Ishikawa (cell line): ENCODE results near the gene CENPT.

Source experiments
- CEBPB ChIP-seq: IDR thresholded peaks from 2 replicates; pipeline ENCODE4 v1.6.1; 2012
- CREB1 ChIP-seq: IDR thresholded peaks from 2 replicates; pipeline ENCODE4 v1.6.1; 2012; ENCODE audit warnings: low read depth
- EGR1 ChIP-seq: IDR thresholded peaks from 2 replicates; pipeline ENCODE4 v1.6.1; 2012
- EP300 ChIP-seq: IDR thresholded peaks from 2 replicates; pipeline ENCODE4 v1.6.1; 2012; ENCODE audit warnings: borderline replicate concordance
- FOXM1 ChIP-seq: IDR thresholded peaks from 2 replicates; pipeline ENCODE4 v1.6.1; 2012; ENCODE audit warnings: low read depth, borderline replicate concordance
- NFIC ChIP-seq: IDR thresholded peaks from 2 replicates; pipeline ENCODE4 v1.6.1; 2012
- RAD21 ChIP-seq: IDR thresholded peaks from 2 replicates; pipeline ENCODE4 v1.6.1; 2012; ENCODE audit warnings: low read depth
- TAF1 ChIP-seq: IDR thresholded peaks from 2 replicates; pipeline ENCODE4 v1.6.1; 2012; ENCODE audit warnings: low read depth, mild to moderate bottlenecking
- TCF12 ChIP-seq: IDR thresholded peaks from 2 replicates; pipeline ENCODE4 v1.6.1; 2012; ENCODE audit warnings: low read depth
- TEAD4 ChIP-seq: IDR thresholded peaks from 2 replicates; pipeline ENCODE4 v1.6.1; 2012
- YY1 ChIP-seq: IDR thresholded peaks from 2 replicates; pipeline ENCODE4 v1.6.1; 2012; ENCODE audit warnings: low read depth
- ZBTB7A ChIP-seq: IDR thresholded peaks from 2 replicates; pipeline ENCODE4 v1.6.1; 2012; ENCODE audit warnings: low read depth
- TF ChIP-seq, protein P1 (sequence below): IDR thresholded peaks from 2 replicates; pipeline ENCODE4 v1.6.1; 2012
- TF ChIP-seq, protein P2 (sequence below): IDR thresholded peaks from 2 replicates; pipeline ENCODE4 v1.6.1; 2012
- TF ChIP-seq, protein P3 (sequence below): IDR thresholded peaks from 2 replicates; pipeline ENCODE4 v1.6.1; 2012; ENCODE audit warnings: low read depth, mild to moderate bottlenecking

Gene CENPT

DNA sequence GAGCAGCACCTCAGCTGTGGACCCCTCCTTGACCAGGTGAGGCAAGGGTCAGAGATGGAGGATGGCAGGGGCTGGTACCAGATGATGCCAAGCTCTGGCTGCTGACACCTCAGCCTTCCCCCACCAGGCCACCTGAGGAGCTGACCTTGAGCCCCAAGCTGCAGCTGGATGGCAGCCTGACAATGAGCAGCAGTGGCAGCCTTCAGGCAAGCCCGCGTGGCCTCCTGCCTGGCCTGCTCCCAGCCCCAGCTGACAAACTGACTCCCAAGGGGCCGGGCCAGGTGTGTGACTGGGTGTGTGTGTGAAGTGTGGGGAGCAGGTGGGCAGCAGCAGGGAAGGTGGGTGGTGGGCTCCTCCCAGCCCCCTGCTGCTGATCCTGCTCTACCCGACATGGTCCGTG lies 32.4 kb upstream of the CENPT start:
- TF ChIP-seq, protein P1, sequence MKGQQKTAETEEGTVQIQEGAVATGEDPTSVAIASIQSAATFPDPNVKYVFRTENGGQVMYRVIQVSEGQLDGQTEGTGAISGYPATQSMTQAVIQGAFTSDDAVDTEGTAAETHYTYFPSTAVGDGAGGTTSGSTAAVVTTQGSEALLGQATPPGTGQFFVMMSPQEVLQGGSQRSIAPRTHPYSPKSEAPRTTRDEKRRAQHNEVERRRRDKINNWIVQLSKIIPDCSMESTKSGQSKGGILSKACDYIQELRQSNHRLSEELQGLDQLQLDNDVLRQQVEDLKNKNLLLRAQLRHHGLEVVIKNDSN = no peak
- TF ChIP-seq TEAD4 = no peak

DNA sequence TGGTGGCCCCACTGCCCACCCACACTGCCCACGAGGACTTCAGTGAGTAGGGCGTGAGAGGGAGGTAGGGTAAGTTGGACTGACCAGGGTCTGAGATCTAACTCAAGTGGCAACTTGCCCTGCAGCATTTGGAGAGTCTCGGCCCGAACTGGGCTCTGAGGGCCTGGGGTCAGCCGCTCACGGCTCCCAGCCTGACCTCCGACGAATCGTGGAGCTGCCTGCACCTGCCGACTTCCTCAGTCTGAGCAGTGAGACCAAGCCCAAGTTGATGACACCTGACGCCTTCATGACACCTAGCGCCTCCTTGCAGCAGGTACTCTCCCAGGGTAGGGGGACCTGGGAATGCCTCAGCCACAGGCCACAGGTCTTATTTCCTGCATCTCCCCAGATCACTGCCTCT lies 32.0 kb upstream of the CENPT start:
- TF ChIP-seq, protein P2, sequence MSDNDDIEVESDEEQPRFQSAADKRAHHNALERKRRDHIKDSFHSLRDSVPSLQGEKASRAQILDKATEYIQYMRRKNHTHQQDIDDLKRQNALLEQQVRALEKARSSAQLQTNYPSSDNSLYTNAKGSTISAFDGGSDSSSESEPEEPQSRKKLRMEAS = no peak
- no peak for TF ChIP-seq CREB1
- TF ChIP-seq EGR1 = no peak
- TF ChIP-seq, protein P1 = no peak
- TF ChIP-seq CEBPB = no peak
- TF ChIP-seq, protein P3, sequence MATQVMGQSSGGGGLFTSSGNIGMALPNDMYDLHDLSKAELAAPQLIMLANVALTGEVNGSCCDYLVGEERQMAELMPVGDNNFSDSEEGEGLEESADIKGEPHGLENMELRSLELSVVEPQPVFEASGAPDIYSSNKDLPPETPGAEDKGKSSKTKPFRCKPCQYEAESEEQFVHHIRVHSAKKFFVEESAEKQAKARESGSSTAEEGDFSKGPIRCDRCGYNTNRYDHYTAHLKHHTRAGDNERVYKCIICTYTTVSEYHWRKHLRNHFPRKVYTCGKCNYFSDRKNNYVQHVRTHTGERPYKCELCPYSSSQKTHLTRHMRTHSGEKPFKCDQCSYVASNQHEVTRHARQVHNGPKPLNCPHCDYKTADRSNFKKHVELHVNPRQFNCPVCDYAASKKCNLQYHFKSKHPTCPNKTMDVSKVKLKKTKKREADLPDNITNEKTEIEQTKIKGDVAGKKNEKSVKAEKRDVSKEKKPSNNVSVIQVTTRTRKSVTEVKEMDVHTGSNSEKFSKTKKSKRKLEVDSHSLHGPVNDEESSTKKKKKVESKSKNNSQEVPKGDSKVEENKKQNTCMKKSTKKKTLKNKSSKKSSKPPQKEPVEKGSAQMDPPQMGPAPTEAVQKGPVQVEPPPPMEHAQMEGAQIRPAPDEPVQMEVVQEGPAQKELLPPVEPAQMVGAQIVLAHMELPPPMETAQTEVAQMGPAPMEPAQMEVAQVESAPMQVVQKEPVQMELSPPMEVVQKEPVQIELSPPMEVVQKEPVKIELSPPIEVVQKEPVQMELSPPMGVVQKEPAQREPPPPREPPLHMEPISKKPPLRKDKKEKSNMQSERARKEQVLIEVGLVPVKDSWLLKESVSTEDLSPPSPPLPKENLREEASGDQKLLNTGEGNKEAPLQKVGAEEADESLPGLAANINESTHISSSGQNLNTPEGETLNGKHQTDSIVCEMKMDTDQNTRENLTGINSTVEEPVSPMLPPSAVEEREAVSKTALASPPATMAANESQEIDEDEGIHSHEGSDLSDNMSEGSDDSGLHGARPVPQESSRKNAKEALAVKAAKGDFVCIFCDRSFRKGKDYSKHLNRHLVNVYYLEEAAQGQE = no peak
- TF ChIP-seq FOXM1 = no peak
- no peak for TF ChIP-seq EP300
- no peak for TF ChIP-seq TAF1
- TF ChIP-seq TEAD4 = no peak
- no peak for TF ChIP-seq NFIC
- no peak for TF ChIP-seq RAD21
- TF ChIP-seq TCF12 = no peak
- TF ChIP-seq ZBTB7A = no peak

DNA sequence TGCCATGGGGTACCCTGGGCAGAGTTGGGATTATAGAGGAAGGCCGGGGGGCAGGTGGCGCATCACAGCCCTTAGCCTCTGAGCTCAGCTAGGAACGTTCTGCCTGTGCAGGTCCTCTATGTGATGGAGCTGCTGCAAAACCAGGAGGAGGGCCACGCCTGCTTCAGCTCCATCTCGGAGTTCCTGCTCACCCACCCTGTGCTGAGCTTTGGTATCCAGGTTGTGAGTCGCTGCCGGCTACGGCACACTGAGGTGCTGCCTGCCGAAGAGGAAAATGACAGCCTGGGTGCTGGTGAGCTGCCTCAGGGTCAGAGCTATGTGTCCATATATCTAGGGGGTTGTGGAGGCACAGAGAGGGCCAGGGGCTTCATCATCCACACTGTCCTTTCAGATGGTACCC lies 31.4 kb upstream of the CENPT start:
- TF ChIP-seq ZBTB7A = no peak
- no peak for TF ChIP-seq FOXM1
- TF ChIP-seq CEBPB = no peak
- no peak for TF ChIP-seq TEAD4

DNA sequence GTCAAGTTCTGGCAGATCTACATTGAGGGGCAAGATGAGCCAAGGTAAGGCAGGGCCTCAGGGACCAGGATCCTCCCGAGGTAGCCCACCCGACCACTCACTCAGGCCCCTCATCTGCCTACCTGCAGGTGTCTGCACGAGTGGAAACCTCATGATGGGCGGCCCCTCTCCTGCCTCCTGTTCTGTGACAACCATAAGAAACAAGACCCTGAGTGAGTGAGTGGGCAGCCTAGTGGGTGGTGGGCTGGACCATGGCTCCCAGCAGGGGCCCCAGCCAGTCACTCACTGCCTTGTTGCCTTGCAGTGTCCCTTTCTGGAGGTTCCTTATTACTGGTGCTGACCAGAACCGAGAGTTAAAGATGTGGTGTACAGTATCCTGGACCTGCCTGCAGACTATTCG lies 30.7 kb upstream of the CENPT start:
- no peak for TF ChIP-seq CEBPB
- no peak for TF ChIP-seq RAD21
- TF ChIP-seq TEAD4 = no peak
- TF ChIP-seq CREB1 = no peak
- TF ChIP-seq, protein P3 = no peak
- TF ChIP-seq, protein P2 = no peak
- TF ChIP-seq EGR1 = no peak
- TF ChIP-seq TAF1 = no peak
- TF ChIP-seq ZBTB7A = no peak
- TF ChIP-seq NFIC = no peak
- TF ChIP-seq YY1 = no peak
- TF ChIP-seq EP300 = no peak
- no peak for TF ChIP-seq TCF12

DNA sequence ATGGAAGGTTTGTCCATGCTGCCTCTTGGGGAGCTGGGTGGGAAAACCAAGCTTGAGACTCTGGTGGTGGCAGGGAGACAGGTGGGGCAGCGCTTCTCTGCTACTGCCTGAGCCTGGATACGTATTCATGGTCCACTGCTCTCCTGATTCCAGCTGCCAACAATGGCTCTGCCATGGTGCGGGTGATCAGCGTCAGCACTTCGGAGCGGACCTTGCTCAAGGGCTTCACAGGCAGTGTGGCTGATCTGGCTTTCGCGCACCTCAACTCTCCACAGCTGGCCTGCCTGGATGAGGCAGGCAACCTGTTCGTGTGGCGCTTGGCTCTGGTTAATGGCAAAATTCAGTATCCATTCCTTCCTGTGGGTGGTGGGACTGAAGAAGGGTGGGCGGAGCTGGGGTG lies 29.6 kb upstream of the CENPT start:
- TF ChIP-seq, protein P1 = no peak
- TF ChIP-seq NFIC (no peak), TEAD4 (no peak)

DNA sequence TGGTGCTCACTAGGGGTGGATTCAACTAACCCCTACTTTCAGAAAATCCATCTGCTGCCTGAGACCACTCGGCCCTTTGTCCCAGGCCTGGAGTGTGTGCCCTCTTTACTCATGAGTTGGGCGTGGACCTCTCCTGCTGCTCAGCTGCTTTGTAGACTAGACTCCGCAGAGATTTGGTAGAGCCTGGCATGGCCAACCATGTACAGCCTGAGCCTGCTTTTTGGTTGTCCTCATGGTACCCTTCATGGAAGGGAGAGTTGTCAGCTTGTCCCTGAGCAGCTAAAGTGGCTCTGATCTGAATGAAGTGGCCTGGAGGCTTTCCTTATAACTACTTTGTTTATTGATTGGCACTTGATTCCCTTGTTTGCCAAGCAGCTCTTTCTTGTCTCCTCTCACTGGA lies 26.9 kb upstream of the CENPT start:
- no peak for TF ChIP-seq TEAD4

DNA sequence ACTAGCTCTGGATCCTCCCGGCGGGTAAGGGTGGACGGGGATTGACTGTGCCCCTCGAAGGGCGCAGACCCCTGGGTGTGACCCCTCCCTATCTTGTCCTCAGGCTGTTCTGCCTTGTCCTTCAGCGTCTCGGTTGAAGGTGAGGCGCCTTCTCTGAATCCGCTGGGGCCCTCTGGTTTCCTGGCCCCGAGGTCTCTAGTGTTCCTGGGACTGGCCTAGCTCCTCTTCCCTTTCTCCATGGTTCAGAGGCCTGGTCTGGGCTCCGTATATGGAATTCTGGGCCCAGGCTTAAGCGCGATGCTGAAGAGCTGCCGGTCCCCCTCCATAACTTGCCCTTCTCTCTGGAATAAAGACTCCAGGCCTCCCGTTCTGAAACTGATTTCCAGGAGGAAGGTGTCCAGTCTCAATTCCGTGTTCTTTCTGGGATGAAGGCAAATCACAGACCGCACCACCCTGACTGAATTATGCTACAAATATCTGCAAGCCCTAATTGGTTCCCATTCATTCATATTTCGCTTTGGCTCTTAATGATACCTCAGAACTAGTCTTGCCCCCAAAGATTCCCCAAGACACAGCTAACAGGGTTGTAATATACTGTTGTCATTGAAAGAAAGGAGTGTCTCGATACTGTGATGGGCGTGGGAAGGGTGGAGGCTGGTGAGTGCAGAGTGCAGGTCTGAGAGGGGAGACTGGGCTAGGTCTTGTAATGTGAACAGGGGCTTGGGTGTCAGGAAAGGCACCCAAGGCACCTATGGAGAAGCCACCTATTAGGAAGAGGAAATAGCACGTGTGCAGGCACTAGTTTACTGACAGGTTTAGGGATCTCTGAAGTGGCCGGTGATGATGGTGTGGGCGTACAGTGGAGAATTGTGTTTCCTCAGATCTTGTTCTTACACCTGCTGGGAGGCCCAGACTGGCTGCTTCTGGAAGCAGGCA lies 26.2 kb upstream of the CENPT start:
- TF ChIP-seq TAF1 (no peak), TEAD4 (no peak), RAD21 (no peak), ZBTB7A (no peak), CEBPB (no peak), TCF12 (no peak)
- TF ChIP-seq, protein P2 = no peak
- TF ChIP-seq, protein P3 = no peak
- TF ChIP-seq, protein P1 = no peak
